ENCODE data around the gene BMPR2.

The BMPR2 gene

GRCh38 chr2:202375609-202376408 lies at the start of gene BMPR2:
TSS of gene BMPR2 (plus strand) at chr2:202376327. CDS start at chr2:202377475, 1,148 bp downstream.
- no peak for TF ChIP-seq CTCF (IDR thresholded peaks at IDR 0.05; ENCODE audit: control insufficient read depth, extremely low read depth, insufficient read depth)
- peak; percentile 26 for DNase-seq (ENCODE audit: low read depth)
- H3K4me3 ChIP-seq (ENCODE audit: low read depth, low read length), result peak within 1 kb of the TSS; percentile 85

- TF ChIP-seq CTCF (IDR thresholded peaks at IDR 0.05; ENCODE audit: control insufficient read depth, extremely low read depth, insufficient read depth), result no peak
- no peak for DNase-seq (ENCODE audit: low read depth)
- H3K4me3 ChIP-seq (ENCODE audit: low read depth, low read length), result no peak overlapping the region
Measured at GRCh38 chr2:202327858-202328257, 48.3 kb upstream of the BMPR2 start.

- H3K4me3 ChIP-seq (ENCODE audit: low read depth, low read length), result no peak overlapping the region
- no peak for DNase-seq (ENCODE audit: low read depth)
- TF ChIP-seq CTCF (IDR thresholded peaks at IDR 0.05; ENCODE audit: control insufficient read depth, extremely low read depth, insufficient read depth), result no peak
Measured at GRCh38 chr2:202335791-202336467, 40.2 kb upstream of the BMPR2 start.

DNA sequence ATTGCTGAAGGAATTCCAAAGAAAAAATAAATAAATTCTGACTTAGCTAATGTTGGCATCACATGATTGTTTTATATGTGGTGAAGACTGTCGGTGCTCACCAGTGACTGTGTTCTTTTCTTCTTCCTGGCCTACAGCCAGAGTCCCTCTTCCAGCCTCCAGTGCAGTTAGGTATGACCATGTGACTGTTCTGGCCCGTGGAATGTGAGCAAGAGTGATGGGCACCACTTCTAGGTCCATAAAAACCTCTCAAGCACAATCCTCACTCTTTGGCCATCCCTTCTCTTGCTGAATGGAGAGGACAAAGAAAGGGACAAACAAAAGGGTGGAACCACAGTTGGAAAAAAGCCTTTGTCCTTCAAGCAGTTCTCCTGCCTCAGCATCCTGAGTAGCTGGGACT lies 39.0 kb upstream of the BMPR2 start:
- TF ChIP-seq CTCF (IDR thresholded peaks at IDR 0.05; ENCODE audit: control insufficient read depth, extremely low read depth, insufficient read depth), result no peak
- no peak for DNase-seq (ENCODE audit: low read depth)

DNA sequence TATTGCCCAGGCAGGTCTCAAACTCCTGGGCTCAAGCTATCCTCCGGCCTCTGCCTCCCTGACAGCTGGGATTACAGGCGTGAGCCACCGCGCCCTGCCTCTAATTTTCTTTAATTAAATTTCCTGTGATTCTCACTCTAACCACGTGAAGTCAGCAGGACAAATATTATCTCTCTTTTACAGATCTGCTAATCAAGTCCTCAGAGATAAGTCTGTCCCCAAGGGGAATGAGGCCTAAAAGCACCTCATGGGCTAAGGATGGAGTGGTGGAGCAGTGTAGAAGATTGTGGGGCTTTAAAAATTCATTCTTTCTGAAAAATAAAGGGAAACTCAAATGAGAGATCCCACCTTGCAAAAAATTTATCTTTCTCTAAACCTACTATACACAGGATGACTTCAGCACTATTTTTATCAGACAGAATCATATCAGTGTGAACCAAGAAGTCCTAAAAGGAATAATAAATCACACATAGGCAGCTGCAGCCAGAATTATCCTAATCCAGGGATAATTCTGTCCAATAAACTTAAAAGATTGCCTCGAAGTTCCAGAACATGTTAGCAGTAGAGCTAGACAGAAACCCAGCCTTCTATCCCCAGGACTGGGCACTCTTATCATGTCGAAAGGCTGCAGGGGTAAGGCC lies 38.3 kb upstream of the BMPR2 start:
- no peak for TF ChIP-seq CTCF (IDR thresholded peaks at IDR 0.05; ENCODE audit: control insufficient read depth, extremely low read depth, insufficient read depth)
- H3K4me3 ChIP-seq (ENCODE audit: low read depth, low read length), result no peak overlapping the region
- DNase-seq (ENCODE audit: low read depth), result no peak

More for the DNA sequence above, 39.0 kb upstream of the BMPR2 start:
- H3K4me3 ChIP-seq (ENCODE audit: low read depth, low read length), result no peak overlapping the region

GRCh38 chr2:202339071-202339870 lies 36.9 kb upstream of the BMPR2 start:
- TF ChIP-seq CTCF (IDR thresholded peaks at IDR 0.05; ENCODE audit: control insufficient read depth, extremely low read depth, insufficient read depth), result no peak
- DNase-seq (ENCODE audit: low read depth), result peak; percentile 82
- H3K4me3 ChIP-seq (ENCODE audit: low read depth, low read length), result no peak overlapping the region
